ENCODE data around the gene SBNO1.
"Not testable (repeated sequence)": the region's sequence is repeated elsewhere in the genome, so short reads cannot be mapped to it uniquely, and the experiment has no call there.

The SBNO1 gene

GRCh38 chr12:123364532-123365024, at the start of gene SBNO1:
Gene SBNO1 (minus strand): TSS chr12:123364847. CDS start chr12:123350441, 14,406 bp downstream.
- FAIRE-seq (peak; percentile 55), DNase-seq (ENCODE audit: insufficient read length, low spot score) (peak; percentile 84)

DNA sequence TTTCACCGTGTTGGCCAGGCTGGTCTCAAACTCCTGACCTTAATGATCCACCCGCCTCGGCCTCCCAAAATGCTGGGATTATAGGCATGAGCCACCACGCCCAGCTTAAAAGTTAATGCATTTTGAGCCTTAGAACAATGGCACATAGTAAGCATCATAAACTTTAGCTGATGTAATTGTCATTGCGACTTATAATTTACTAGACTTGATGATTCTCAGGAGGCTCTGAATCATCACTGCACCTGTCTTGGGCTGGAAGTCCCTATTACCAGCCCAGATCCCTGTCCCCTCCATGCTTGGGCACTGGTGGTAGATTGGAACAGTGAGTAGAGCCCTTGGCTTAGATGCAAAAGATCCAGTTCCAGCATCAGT, 45.4 kb upstream of the SBNO1 start:
- FAIRE-seq: no peak
- no peak for DNase-seq (ENCODE audit: insufficient read length, low spot score)

GRCh38 chr12:123409284-123410040, 44.8 kb upstream of the SBNO1 start:
- DNase-seq (ENCODE audit: insufficient read length, low spot score); FAIRE-seq: not testable (repeated sequence)

GRCh38 chr12:123408619-123409018, 44.0 kb upstream of the SBNO1 start:
- not testable (repeated sequence) for DNase-seq (ENCODE audit: insufficient read length, low spot score); FAIRE-seq

- DNase-seq (ENCODE audit: insufficient read length, low spot score); FAIRE-seq: not testable (repeated sequence)
Measured at GRCh38 chr12:123407934-123408333, 43.3 kb upstream of the SBNO1 start.

DNA sequence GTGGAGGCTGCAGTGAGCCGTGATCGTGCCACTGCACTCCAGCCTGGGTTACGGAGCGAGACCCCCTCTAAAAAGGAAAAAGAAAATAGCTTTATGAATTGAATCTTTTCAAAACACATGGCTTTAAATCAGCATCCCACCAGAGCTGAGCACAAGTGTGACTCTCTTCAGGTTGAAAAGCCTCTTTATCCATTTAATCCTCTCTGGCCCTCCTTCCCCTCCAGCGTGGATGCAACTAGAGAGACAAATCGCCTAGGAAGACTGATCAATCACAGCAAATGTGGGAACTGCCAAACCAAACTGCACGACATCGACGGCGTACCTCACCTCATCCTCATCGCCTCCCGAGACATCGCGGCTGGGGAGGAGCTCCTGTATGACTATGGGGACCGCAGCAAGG, 42.6 kb upstream of the SBNO1 start:
- not testable (repeated sequence) for FAIRE-seq; DNase-seq (ENCODE audit: insufficient read length, low spot score)

DNA sequence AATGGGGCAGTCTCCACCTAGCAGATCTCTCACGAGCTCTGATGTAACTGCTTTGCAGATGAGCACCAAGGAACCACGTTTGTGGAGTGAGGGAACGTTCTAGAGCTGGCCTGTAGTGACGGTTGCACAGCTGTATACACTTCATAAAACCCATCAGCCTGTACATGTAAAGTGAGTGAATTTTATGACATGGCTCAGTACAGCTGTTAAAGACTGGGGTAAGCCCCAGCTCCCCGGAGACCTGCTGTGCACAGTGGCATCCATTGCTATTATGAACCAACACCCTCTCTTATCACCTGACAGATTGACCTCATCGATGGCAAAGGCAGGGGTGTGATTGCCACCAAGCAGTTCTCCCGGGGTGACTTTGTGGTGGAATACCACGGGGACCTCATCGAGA, 39.9 kb upstream of the SBNO1 start:
- FAIRE-seq: no peak
- no peak for DNase-seq (ENCODE audit: insufficient read length, low spot score)

DNA sequence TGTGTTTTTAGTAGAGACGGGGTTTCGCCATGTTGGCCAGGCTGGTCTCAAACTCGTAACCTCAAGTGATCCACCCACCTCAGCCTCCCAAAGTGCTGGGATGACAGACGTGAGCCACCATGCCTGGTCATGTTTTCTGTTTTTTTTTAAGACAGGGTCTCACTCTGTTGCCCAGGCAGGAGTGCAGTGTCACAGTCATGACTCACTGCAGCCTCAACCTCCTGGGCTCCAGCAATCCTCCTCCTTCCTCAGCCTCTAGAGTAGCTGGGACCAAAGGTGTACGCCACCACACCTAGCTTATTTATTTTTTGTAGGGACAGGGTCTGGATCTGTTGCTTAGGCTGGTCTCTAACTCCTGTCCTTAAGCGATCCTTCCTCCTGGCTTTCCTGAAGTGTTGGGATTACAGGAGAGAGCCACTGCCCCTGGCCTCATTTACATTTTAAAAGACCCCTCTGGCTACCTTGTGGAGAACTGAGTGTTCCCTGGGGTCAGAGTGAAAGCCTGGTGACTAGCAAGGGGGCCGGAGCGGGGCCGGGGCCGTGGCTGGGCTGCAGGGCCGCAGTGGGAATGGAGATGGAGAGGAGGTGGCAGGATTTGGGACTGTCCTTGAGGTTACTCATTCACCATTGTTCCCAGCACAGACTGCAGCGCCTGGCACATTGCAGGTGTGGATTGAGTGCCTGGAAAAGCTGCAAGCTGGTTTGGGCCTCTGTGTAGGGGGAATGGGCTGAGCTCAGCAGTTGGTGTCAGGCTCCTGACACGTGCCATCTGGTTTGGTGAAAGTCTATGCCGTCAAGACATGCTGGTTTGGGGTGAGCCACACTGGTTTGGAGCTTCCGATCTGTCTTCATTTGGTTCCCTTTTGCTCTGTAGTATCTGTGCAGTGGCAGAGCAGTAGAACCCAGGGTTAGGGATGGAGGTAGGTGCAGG, 37.4 kb upstream of the SBNO1 start:
- FAIRE-seq (no peak), DNase-seq (ENCODE audit: insufficient read length, low spot score) (no peak)

GRCh38 chr12:123399255-123399617, 34.6 kb upstream of the SBNO1 start:
- FAIRE-seq: no peak
- DNase-seq (ENCODE audit: insufficient read length, low spot score): no peak

DNA sequence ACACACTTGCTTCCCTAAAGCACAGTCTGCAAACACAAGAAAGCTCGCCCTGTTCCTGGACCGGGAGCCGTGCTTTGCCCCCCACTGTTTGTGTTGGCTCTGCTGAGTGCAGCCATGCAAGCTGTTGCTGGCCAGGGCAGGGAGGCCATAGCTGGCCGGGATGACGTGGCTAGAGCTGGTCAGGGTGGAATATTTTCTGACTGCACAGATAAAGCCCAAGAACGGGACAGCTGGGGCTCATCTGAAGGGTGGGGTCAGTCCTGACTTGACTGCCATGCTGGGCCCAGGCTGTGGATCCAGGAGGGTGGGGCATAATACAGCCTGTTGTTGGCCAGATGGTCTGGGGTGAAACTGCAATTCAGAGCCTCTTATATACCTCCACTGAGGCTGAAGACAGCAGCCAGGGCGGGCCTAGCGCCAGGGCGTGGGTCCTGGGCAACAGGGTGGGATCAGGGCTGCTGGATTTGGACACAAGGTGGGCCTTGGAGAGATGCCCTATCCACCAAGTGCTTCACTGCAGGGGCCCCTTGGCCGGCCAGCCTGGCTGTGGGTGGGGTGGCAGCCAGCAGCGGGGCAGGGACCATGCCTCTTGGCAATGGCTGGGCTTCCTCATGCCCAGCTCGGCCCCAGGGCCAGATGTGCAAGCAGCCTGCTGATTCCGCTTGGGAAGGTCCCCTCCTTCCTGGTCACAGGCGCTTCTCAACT, 34.1 kb upstream of the SBNO1 start:
- DNase-seq (ENCODE audit: insufficient read length, low spot score) (no peak), FAIRE-seq (no peak)

DNA sequence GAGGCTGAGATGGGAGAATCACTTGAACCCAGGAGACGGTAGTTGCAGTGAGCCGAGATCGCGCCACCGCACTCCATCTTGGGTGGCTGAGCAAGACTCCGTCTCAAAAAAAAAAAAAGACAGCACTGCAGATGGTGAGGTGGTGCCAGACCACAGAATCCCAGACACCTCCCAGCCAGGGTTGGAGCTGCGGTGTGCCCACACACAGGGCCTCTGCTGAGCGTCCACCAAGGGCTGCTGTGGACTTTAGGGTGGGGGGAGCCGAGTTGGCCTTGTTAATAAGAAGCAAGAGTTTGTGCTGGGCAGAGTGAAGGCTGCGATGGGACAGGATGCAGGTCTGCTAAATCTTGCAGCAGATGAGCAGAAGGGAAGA, 33.5 kb upstream of the SBNO1 start:
- DNase-seq (ENCODE audit: insufficient read length, low spot score) (no peak), FAIRE-seq (no peak)

DNA sequence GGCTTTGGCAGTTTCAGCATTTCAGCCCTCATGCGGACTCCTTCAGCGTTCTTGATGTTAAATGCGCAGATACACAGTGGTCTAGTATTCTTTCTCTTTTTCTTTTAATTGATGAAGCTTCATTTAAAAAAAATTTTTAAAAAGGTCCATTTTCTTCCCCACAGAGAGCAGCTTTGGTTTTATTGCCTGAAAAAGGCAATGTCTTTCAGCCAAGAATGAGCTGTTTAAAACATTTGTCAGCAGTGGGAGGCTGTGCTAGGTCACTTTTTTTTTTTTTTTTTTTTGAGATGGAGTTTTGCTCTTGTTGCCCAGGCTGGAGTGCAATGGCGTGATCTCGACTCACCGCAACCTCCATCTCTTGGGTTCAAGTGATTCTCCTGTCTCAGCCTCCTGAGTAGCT, 32.8 kb upstream of the SBNO1 start:
- FAIRE-seq: no peak
- no peak for DNase-seq (ENCODE audit: insufficient read length, low spot score)

DNA sequence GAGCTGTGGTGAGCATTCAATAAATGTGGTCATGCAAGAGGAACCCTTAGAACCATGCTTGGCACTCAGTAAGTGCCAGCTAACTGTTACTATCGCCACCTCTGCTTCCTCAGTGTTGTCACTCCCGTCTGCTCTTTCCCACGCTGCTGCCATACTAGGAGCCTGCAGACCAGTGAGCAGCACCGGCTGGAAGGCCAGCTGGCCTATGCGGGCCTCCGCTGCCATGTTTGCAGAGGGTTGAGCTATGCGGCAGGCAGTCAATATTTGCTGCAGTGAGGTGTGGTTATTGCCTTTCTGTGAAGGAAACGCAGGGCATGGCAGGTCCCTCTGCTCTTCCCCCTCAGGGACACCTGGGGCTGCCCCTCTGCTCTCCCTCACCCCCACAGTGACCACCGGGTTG, 32.3 kb upstream of the SBNO1 start:
- DNase-seq (ENCODE audit: insufficient read length, low spot score) (no peak), FAIRE-seq (no peak)

GRCh38 chr12:123396543-123396942, 31.9 kb upstream of the SBNO1 start:
- FAIRE-seq: no peak
- DNase-seq (ENCODE audit: insufficient read length, low spot score): no peak

- no peak for FAIRE-seq
Measured at GRCh38 chr12:123395236-123395635, 30.6 kb upstream of the SBNO1 start.

DNA sequence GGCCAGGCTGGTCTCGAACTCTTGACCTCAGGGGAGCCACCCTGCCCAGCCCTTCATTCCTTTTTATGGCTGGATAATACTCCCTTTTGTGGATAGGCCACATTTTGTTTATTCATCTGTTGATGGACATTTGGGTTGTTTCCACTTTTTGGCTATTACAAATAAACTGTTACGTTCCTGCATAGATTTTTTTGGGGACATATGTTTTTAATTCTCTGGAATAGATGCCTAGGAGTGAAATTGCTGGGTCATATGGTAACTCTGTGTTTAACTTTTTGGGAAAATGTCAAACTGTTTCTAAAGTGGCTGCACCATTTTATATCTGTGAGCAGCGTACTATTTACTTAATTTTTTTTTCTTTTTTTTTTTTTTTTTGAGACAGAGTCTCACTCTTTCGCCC, 29.1 kb upstream of the SBNO1 start:
- no peak for FAIRE-seq
- DNase-seq (ENCODE audit: insufficient read length, low spot score): no peak

More at GRCh38 chr12:123395236-123395635, 30.6 kb upstream of the SBNO1 start:
- no peak for DNase-seq (ENCODE audit: insufficient read length, low spot score)

DNA sequence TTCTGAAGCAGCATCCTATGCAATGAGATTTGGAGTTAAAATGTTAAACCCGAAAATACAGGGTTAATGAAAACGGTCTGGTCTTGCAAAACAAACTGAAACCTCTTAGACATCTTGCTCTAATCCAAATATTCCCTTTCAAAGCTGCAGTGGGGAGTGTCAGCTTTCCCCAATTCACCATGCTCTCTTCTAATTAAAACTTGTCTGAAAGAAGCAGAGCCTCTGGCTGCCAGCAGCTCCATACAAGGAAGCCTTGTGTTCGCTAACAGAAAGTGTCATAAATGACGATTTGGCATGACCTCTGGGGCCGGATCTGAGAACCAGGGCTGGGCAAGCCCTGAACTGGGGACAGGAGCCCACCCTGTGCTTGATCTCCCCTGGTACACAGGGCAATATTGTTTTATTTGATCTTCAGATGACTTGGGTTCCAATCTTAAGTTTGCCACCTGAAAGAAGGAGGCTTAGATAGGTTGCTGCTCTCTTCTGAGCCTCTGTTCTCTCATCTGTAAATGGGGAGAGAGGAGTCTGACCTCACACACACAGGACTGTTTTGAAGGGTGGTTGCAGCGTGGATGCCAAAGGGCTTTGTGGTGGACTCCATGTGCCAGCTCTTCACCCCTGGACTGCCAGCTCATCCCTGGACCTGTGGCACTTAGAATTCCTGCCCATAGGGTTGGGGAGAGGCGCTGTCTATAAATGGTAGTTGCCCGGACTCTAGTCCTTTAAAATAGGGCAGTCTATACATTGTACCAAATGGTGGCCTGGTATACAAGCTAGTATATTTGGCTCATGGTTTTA, 27.1 kb upstream of the SBNO1 start:
- no peak for FAIRE-seq
- DNase-seq (ENCODE audit: insufficient read length, low spot score): no peak

GRCh38 chr12:123390498-123391426, 26.1 kb upstream of the SBNO1 start:
- FAIRE-seq (no peak), DNase-seq (ENCODE audit: insufficient read length, low spot score) (no peak)

Measured in HTR-8/SVneo (cell line).